ENCODE measurements around the gene FFAR2.
"Not testable (repeated sequence)": the region's sequence is repeated elsewhere in the genome, so short reads cannot be mapped to it uniquely, and the experiment has no call there.

The FFAR2 gene

DNA sequence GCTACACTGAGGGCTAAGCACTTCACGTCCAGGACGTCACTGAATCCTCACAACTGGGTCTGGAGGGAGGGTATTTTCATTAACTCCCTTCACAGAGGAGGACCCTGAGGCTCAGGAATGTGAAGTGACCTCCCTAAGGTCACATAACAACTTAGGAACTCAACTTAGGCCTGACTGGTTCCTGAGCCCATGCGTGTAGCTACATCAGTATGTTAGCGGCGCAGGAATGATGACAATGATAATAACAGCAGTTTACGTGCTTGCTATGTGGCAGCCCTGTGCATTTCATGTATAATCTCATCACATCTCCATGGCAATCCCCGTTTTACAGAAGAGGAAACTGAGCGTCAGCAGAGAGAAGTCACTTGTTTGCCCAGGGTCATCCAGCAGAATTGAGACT is 23.9 kb downstream of the FFAR2 start:
- no peak overlapping the region for H3K4me3 ChIP-seq
- in situ Hi-C loops (cut with MboI; ENCODE audit: low sequenced_read_pairs), result no loop called here
- no peaks in the 10 kb centered on the region for H3K9me3 ChIP-seq
- no peaks in the 10 kb centered on the region for H3K36me3 ChIP-seq (replicated peaks)
- H3K27me3 ChIP-seq (ENCODE audit: low read depth), result peaks cover 8% of the 10 kb centered on the region; the same call in 1 of the 2 replicates
- no peak for DNase-seq (ENCODE audit: low spot score in 2 of 2)
- H3K4me1 ChIP-seq, result peaks cover 11% of the 10 kb centered on the region

DNA sequence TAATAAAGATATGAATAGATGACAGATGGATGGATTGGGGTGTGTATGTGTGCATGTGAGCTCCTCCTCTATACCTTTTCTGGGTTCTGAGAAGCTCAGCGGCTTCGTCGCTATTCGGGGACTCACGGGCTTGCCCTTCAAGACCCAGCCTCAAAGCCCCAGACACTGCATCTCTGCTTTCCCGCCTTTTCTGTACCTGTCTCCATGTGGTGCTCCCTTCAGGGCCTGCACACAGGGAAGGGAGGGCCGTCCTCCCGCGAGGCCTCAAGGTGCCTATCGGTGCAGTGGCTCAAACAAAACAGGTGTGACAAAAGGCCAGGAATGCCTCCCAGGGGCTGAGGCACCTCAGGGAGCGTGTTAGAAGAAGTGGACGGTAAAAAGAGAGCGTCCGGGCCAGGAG is 26.0 kb downstream of the FFAR2 start:
- no peaks in the 10 kb centered on the region for H3K36me3 ChIP-seq (replicated peaks)
- H3K27me3 ChIP-seq (ENCODE audit: low read depth), result no peaks in the 10 kb centered on the region
- DNase-seq (ENCODE audit: low spot score in 2 of 2), result no peak
- in situ Hi-C loops (cut with MboI; ENCODE audit: low sequenced_read_pairs), result no loop called here
- H3K9me3 ChIP-seq, result no peaks in the 10 kb centered on the region
- H3K4me1 ChIP-seq, result peaks cover 11% of the 10 kb centered on the region
- H3K4me3 ChIP-seq, result no peak overlapping the region

DNA sequence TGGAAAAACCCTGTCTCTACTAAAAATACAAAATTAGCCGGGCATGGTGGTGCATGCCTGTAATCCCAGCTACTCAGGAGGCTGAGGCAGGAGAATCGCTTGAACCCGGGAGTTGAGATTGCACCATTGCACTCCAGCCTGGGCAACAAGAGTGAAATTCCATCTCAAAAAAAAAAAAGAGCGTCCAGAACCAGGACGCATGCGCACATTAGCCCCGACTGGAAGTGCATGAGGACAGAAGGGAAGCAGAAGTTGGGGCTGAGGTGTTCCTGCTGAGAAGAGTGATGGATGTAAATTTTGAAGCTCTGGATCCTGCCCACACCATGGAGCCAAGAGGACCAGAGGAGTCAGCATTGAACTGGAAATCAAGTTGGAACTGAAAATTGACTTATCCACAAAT is 26.5 kb downstream of the FFAR2 start:
- in situ Hi-C loops (cut with MboI; ENCODE audit: low sequenced_read_pairs); H3K36me3 ChIP-seq (replicated peaks); H3K27me3 ChIP-seq (ENCODE audit: low read depth); H3K9me3 ChIP-seq; H3K4me3 ChIP-seq; DNase-seq (ENCODE audit: low spot score in 2 of 2): not testable (repeated sequence)
- peaks cover 11% of the 10 kb centered on the region for H3K4me1 ChIP-seq

DNA sequence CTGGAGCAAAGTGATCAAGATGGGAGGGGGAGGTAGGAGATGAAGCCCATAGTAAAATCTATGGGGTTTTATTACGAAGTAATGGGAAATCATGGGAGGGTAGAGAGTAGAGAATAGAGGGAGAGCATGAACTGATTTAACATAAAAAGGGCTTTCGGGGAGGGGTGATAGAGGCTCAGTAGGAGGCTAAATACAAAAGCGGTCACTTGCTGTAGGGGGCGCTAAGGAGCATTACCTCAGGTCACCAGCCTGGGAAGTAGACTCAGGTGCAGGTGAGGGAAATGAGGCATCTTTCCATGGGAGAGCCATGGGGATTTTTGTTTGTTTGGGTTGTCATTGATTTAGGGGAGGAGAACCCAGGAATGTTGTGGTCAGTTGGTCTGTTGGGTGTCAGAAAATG is 28.1 kb downstream of the FFAR2 start:
- no peaks in the 10 kb centered on the region for H3K9me3 ChIP-seq
- peak in 1 of 2 experiments; percentile 23 for DNase-seq (ENCODE audit: low spot score in 2 of 2)
- in situ Hi-C loops (cut with MboI; ENCODE audit: low sequenced_read_pairs), result no loop called here
- no peak overlapping the region for H3K4me3 ChIP-seq
- peaks cover 5% of the 10 kb centered on the region for H3K4me1 ChIP-seq
- H3K27me3 ChIP-seq (ENCODE audit: low read depth), result 0 out of 2 replicates have a peak, but pooled peaks cover 5% of the 10 kb centered on the region
- H3K36me3 ChIP-seq (replicated peaks), result no peaks in the 10 kb centered on the region

DNA sequence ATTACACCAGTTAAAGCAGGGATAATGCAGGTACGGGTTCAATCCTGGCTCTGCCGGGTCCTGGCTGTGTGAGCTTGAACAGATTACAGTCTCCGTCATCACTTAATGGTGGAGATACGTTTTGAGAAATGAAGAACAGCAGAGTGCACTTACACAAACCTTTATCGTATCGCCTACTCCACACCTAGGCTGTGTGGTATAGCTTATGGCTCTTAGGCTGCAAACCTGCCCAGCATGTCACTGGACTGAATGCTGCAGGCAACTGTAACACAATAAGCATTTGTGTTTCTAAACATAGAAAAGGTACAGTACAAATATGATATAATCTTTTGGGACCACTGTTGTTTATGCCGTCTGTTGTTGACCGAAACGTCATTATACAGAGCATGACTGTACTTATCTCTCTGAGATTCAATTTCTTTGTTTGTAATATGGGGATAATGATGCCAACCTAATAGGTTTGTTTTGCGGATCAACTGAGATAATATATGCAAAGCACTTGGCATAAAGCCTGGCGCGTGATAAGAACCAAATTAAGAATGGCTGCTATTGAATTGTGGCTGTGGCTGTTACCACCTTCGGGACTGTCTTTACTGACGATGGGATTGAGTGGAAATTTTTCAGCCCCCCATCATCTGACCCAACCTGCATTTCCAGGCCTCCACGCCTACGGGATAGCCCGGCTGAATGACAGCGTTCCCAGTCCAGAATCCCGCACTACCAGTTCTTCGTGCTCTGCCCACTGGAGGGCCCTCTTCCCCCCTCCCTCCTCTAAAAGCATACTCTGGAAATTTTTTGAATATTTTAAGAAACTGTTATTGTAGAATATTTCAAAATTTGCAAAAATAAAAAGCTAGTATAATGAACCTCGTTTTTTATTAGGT is 31.0 kb downstream of the FFAR2 start:
- Histone ChIP-seq H3K9me3 (no peaks in the 10 kb centered on the region), H3K36me3 (replicated peaks) (no peaks in the 10 kb centered on the region), H3K4me3 (no peak overlapping the region), H3K27me3 (ENCODE audit: low read depth) (0 out of 2 replicates have a peak, but pooled peaks cover 5% of the 10 kb centered on the region), H3K4me1 (no peaks in the 10 kb centered on the region)
- DNase-seq (ENCODE audit: low spot score in 2 of 2), result no peak
- in situ Hi-C loops (cut with MboI; ENCODE audit: low sequenced_read_pairs), result no loop called here

DNA sequence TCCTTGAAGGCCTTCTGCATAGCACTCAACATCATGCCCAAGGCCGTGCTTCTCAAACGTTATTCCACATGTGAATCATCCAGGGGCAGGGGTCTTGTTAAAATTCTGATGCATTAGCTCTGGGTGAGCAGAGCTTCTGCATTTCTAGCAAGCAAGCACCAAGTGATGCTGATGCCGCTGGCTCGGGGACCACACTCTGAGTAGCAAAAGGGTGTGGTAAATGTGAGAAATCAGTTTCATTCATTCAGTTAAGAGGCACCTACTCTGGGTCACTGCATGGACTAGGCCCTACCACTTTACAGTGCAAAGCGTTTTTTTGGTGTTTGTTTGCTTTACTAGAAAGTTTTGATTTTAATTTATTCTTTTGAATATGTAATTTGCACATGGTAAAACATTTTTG is 35.0 kb downstream of the FFAR2 start:
- H3K4me1 ChIP-seq, result no peaks in the 10 kb centered on the region
- DNase-seq (ENCODE audit: low spot score in 2 of 2), result no peak
- no peaks in the 10 kb centered on the region for H3K9me3 ChIP-seq
- no peaks in the 10 kb centered on the region for H3K36me3 ChIP-seq (replicated peaks)
- in situ Hi-C loops (cut with MboI; ENCODE audit: low sequenced_read_pairs), result no loop called here
- H3K4me3 ChIP-seq, result no peak overlapping the region
- H3K27me3 ChIP-seq (ENCODE audit: low read depth), result peaks cover 16% of the 10 kb centered on the region

DNA sequence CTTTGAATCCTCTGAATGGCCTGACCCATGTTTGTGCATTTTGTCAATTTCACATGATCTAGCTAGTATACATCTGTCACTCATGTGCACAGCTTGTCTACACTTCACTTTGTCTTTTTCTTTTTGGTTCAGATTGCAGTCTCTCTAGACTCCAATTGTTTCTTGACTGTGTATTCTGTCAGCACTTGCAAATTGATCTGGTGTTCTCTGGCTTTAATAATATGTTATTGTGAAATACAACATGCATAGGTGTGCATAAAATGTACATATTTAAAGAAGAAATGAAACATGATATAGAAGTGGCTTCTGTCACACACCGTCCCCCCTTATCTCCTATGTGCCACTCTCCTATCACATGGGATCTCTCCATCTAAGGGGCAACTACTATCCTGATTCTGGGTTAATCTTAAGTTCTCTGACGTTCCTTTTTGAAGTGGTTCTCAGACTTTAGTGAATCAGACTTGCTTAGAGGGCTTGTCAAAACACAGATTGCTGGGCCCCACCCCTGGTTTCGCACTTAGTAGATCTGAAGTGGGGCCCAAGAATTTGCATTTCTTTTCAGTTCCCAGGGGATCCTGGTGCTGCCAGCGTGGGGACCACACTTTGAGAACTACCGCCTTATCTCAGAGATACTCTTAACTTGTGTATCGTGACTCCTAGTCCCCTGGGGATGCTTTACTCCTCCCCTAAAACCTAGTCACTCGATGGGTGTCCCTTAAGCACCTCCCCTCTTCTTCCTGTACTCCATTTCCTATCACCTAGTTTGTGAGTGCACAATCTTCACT is 36.4 kb downstream of the FFAR2 start:
- peaks cover 13% of the 10 kb centered on the region for H3K27me3 ChIP-seq (ENCODE audit: low read depth)
- no peaks in the 10 kb centered on the region for H3K4me1 ChIP-seq
- H3K4me3 ChIP-seq, result no peak overlapping the region
- H3K9me3 ChIP-seq, result no peaks in the 10 kb centered on the region
- no peak for DNase-seq (ENCODE audit: low spot score in 2 of 2)
- in situ Hi-C loops (cut with MboI; ENCODE audit: low sequenced_read_pairs), result no loop called here
- no peaks in the 10 kb centered on the region for H3K36me3 ChIP-seq (replicated peaks)

DNA sequence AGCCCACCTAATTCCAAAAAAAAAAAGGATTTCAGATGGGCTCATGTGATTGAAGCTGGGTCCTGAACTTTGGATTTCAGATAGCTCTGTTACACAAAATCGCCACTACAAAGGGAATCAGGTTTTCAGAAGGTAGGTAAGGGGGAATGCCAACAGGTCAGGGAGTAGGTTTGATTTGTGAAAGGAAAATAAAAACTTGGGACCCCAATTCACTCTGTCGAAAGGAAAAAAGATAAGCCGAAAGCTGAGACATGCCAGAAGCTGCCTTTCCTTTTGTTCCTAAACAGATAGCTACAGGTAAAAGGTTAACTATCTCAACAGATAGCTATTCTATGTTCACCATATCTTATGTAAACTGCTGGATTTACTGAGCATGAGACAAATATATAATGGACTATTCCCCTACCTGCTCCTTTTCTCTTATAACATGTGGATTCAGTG is 38.2 kb downstream of the FFAR2 start:
- H3K4me1 ChIP-seq, result no peaks in the 10 kb centered on the region
- H3K4me3 ChIP-seq, result no peak overlapping the region
- H3K36me3 ChIP-seq (replicated peaks), result no peaks in the 10 kb centered on the region
- in situ Hi-C loops (cut with MboI; ENCODE audit: low sequenced_read_pairs), result no loop called here
- H3K9me3 ChIP-seq, result no peaks in the 10 kb centered on the region
- peaks cover 20% of the 10 kb centered on the region for H3K27me3 ChIP-seq (ENCODE audit: low read depth)
- no peak for DNase-seq (ENCODE audit: low spot score in 2 of 2)

DNA sequence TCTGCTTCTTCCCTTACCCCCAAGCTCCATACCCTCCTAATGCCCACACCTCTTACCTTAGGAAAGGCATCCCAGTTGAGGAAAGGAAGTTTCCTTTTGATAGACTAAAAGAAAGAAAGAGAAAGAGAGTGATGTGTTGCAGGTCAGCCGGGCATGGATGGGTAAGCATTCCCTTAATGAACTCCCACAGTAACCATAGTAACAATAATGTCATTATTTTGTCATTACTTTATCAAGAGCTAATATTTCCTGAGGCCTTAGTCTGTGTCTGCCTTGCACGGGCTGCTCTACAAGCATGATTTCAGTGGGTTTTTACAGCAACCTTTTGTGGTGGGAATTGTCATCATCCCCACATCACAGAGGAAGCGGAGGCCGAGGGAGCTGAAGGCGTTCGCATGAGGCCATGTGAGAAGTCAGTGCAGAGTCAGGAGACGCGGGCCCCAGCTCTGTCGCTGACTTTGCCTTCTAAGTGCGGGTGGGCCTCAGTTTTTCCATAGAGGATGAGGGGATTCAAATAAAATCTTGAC is 39.7 kb downstream of the FFAR2 start:
- peaks cover 25% of the 10 kb centered on the region for H3K27me3 ChIP-seq (ENCODE audit: low read depth)

DNA sequence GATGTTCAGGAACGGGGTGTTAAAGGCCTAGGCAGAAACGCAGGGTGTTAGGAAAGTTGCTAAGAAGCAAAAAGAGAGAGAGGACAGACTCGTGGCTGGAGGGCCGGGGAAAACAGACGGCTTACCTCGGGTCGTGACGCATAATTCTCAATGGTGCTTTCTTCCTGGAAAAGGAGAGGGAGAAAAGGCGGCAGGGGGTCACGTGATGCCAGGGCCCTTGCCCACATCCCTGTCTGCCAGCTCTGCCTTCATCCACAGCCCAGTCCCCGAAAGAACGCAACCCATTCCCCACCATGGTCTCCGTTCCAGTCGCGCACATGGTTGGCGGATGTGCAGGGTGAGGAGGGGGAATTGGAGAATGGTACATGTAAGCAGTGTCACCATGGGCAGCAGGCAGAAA is 40.6 kb downstream of the FFAR2 start:
- Histone ChIP-seq H3K4me3 (no peak overlapping the region), H3K27me3 (ENCODE audit: low read depth) (peaks cover 30% of the 10 kb centered on the region), H3K4me1 (no peaks in the 10 kb centered on the region), H3K36me3 (replicated peaks) (no peaks in the 10 kb centered on the region), H3K9me3 (no peaks in the 10 kb centered on the region)
- DNase-seq (ENCODE audit: low spot score in 2 of 2), result no peak
- in situ Hi-C loops (cut with MboI; ENCODE audit: low sequenced_read_pairs), result no loop called here

More for the DNA sequence above, 39.7 kb downstream of the FFAR2 start:
- Histone ChIP-seq H3K9me3 (no peaks in the 10 kb centered on the region), H3K4me1 (no peaks in the 10 kb centered on the region), H3K4me3 (no peak overlapping the region), H3K36me3 (replicated peaks) (no peaks in the 10 kb centered on the region)
- DNase-seq (ENCODE audit: low spot score in 2 of 2), result no peak
- in situ Hi-C loops (cut with MboI; ENCODE audit: low sequenced_read_pairs), result no loop called here

DNA sequence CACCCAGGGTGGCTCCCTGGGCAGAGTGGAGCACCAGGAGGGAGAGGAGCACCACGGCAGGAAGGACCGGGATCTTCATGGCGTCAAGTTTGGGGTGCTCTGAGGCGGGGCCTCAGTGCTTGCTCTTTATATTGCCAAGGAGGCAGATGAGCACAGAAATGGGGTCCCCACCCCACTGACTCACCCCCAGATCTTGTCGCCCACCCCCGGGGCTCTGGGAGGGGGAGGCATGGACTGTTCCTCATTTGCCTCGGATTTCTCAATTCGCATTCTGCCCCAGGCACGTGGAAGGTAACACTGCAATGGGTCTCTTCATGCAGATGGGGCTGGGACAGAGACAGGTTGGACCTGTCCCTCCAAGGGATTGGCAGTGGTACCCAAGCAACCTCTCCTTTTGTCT is 42.3 kb downstream of the FFAR2 start, which contains the start of gene KRTDAP:
Gene KRTDAP (minus strand): TSS at position 101 of the 400 bp plus-strand sequence. CDS start 22 bp downstream, at position 79.
- Histone ChIP-seq H3K36me3 (replicated peaks) (no peaks in the 10 kb centered on the region), H3K4me3 (no peak within 1 kb of the TSS), H3K4me1 (peaks cover 2% of the 10 kb centered on the region; the same call in 1 of the 2 replicates), H3K9me3 (no peaks in the 10 kb centered on the region), H3K27me3 (ENCODE audit: low read depth) (peaks cover 30% of the 10 kb centered on the region)
- DNase-seq (ENCODE audit: low spot score in 2 of 2), result no peak
- in situ Hi-C loops (cut with MboI; ENCODE audit: low sequenced_read_pairs), result no loop called here

DNA sequence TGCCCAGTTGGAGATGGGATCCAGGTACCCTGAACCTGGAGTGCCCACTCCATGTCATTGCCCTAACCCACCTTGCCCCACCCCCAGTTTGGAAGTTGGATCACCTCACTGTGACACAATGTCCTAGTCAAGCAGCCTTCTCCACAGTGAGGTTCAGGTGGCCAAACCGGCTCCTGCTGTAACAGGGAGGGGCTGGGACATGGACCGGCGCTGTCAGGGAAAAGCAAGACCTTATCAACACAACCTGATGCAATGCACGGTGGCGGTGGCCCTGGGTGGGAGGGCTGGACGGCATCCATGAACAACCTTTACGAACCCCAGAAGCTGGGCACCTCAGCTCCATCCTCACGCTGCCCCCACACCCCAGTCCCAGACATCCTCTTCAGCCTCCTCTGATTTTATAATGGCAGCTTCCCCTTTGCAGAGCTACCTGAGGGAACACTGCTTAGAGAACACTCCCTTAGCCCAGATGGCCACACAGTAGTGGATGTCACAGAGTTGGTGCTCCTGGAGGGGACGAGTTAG is 43.8 kb downstream of the FFAR2 start:
- Histone ChIP-seq H3K4me1 (peaks cover 2% of the 10 kb centered on the region; the same call in 1 of the 2 replicates), H3K9me3 (no peaks in the 10 kb centered on the region), H3K36me3 (replicated peaks) (no peaks in the 10 kb centered on the region), H3K27me3 (ENCODE audit: low read depth) (peaks cover 23% of the 10 kb centered on the region), H3K4me3 (no peak overlapping the region)
- no peak for DNase-seq (ENCODE audit: low spot score in 2 of 2)
- in situ Hi-C loops (cut with MboI; ENCODE audit: low sequenced_read_pairs), result no loop called here

DNA sequence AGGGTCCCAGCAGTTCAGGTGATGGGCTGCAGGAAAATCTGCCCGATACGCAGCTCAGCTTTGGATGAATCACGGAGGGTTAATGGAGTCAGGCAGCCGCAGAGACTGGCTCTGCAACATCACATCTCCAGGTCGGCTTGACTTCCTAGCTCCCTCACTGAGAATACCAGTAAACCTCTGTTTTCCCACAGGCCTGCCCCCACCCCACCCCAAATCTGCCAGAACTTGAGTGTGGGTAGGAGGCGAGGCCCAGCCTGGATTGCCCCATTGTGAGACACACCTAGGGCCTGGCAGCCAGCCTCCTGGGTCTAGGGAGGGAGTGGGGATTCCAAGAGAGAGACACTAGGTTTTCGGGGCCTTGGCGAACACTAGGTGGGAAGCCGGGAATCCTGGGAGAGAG is 45.9 kb downstream of the FFAR2 start:
- in situ Hi-C loops (cut with MboI; ENCODE audit: low sequenced_read_pairs), result no loop called here
- Histone ChIP-seq H3K4me3 (no peak overlapping the region), H3K27me3 (ENCODE audit: low read depth) (peaks cover 18% of the 10 kb centered on the region), H3K4me1 (peaks cover 2% of the 10 kb centered on the region; the same call in 1 of the 2 replicates), H3K36me3 (replicated peaks) (no peaks in the 10 kb centered on the region), H3K9me3 (no peaks in the 10 kb centered on the region)
- no peak for DNase-seq (ENCODE audit: low spot score in 2 of 2)
